Skin epidermis (tissue), 12 donors: Measurements from ENCODE around the gene PEX14.
A peak's percentile ranks its signal among the peaks of the same experiment; 100 is the strongest.
"Not testable (repeated sequence)": the region's sequence is repeated elsewhere in the genome, so short reads cannot be mapped to it uniquely, and the experiment has no call there.

Experiments
- H3K27ac ChIP-seq, 21 experiments: fragments of 200-600 bp; sonication (generic) in 11 of 21; one replicate each; pipeline ENCODE4 v1.5.0; 2020; ENCODE audit warnings: mild to moderate bottlenecking in 3 of 21, inconsistent platforms in 2 of 21, moderate library complexity in 2 of 21
- H3K4me3 ChIP-seq, 7 experiments: fragments of 200-600 bp; sonication (generic) in 2 of 7; one replicate each; pipeline ENCODE4 v1.5.0; 2020; ENCODE audit warnings: inconsistent platforms in 2 of 7, mild to moderate bottlenecking in 2 of 7, moderate library complexity in 1 of 7

The PEX14 gene

GRCh38 chr1:10489291-10490055 is 14.7 kb downstream of the PEX14 start:
- H3K27ac ChIP-seq = no peak overlapping the region
- no peak overlapping the region for H3K4me3 ChIP-seq

GRCh38 chr1:10490286-10490970 is 15.7 kb downstream of the PEX14 start:
- H3K4me3 ChIP-seq = no peak overlapping the region
- no peak overlapping the region for H3K27ac ChIP-seq

GRCh38 chr1:10494418-10494753 is 19.6 kb downstream of the PEX14 start:
- peak overlapping the region in 1 of 21 experiments; percentile 78 for H3K27ac ChIP-seq

GRCh38 chr1:10494754-10495474 is 20.2 kb downstream of the PEX14 start:
- H3K27ac ChIP-seq = peak overlapping the region in 19 of 21 experiments; percentile 35 to 85 (median 78)
- peak overlapping the region in 5 of 7 experiments; percentile 14 to 30 (median 15) for H3K4me3 ChIP-seq

More at GRCh38 chr1:10494418-10494753, 19.6 kb downstream of the PEX14 start:
- H3K4me3 ChIP-seq = no peak overlapping the region

- Histone ChIP-seq H3K4me3 (peak overlapping the region in 3 of 7 experiments; percentile 14 to 30 (median 15)), H3K27ac (peak overlapping the region in 19 of 21 experiments; percentile 35 to 85 (median 78))
Observed at GRCh38 chr1:10495475-10495817, 20.7 kb downstream of the PEX14 start.

GRCh38 chr1:10495952-10496351 is 21.2 kb downstream of the PEX14 start:
- Histone ChIP-seq H3K4me3 (no peak overlapping the region), H3K27ac (peak overlapping the region in 19 of 21 experiments; percentile 35 to 85 (median 78))

GRCh38 chr1:10497109-10497508 is 22.4 kb downstream of the PEX14 start:
- Histone ChIP-seq H3K4me3 (no peak overlapping the region), H3K27ac (peak overlapping the region in 6 of 21 experiments; percentile 49 to 84 (median 73))

- Histone ChIP-seq H3K27ac (peak overlapping the region in 1 of 21 experiments; percentile 19), H3K4me3 (no peak overlapping the region)
Observed at GRCh38 chr1:10498231-10498630, 23.5 kb downstream of the PEX14 start.

- no peak overlapping the region for H3K27ac ChIP-seq
- H3K4me3 ChIP-seq = no peak overlapping the region
Observed at GRCh38 chr1:10502206-10502605, 27.5 kb downstream of the PEX14 start.

GRCh38 chr1:10504249-10504648 is 29.5 kb downstream of the PEX14 start:
- H3K27ac ChIP-seq = no peak overlapping the region

GRCh38 chr1:10506046-10506676 is 31.4 kb downstream of the PEX14 start:
- H3K27ac ChIP-seq, H3K4me3 ChIP-seq: not testable (repeated sequence)

More at GRCh38 chr1:10504249-10504648, 29.5 kb downstream of the PEX14 start:
- no peak overlapping the region for H3K4me3 ChIP-seq

GRCh38 chr1:10506677-10507047 is 31.9 kb downstream of the PEX14 start:
- Histone ChIP-seq H3K4me3 (no peak overlapping the region), H3K27ac (peak overlapping the region in 1 of 21 experiments; percentile 23)

- H3K4me3 ChIP-seq = no peak overlapping the region
Observed at GRCh38 chr1:10507111-10507879, 32.5 kb downstream of the PEX14 start.

GRCh38 chr1:10508511-10508951 is 33.8 kb downstream of the PEX14 start:
- peak overlapping the region in 2 of 21 experiments; percentile 24 to 90 for H3K27ac ChIP-seq
- no peak overlapping the region for H3K4me3 ChIP-seq

More at GRCh38 chr1:10507111-10507879, 32.5 kb downstream of the PEX14 start:
- H3K27ac ChIP-seq = peak overlapping the region in 1 of 21 experiments; percentile 23

- no peak overlapping the region for H3K4me3 ChIP-seq
- peak overlapping the region in 20 of 21 experiments; percentile 4 to 94 (median 72) for H3K27ac ChIP-seq
Observed at GRCh38 chr1:10509809-10510509, 35.2 kb downstream of the PEX14 start.

- Histone ChIP-seq H3K27ac (peak overlapping the region in 20 of 21 experiments; percentile 29 to 94 (median 73)), H3K4me3 (no peak overlapping the region)
Observed at GRCh38 chr1:10510520-10511493, 36.1 kb downstream of the PEX14 start.

GRCh38 chr1:10511494-10511885 is 36.7 kb downstream of the PEX14 start:
- Histone ChIP-seq H3K4me3 (no peak overlapping the region), H3K27ac (peak overlapping the region in 19 of 21 experiments; percentile 29 to 94 (median 73))
